ENCODE results near the gene SBF2. TPM values are rescaled to one million over a fixed set of nuclear protein-coding genes. Genes with fewer than 3 reads are reported as not detected.

SBF2 gene
- total RNA-seq, 4 donors from 2014 or later = 75.0 to 104 (median 86.9) TPM

GRCh38 chr11:10305964-10306918 lies 12.2 kb upstream of the SBF2 start:
- Histone ChIP-seq H3K36me3 (no peaks in the 10 kb centered on the region), H3K27ac (peak overlapping the region in 3 of 4 donors; percentile 81 to 89 (median 81)), H3K9me3 (no peaks in the 10 kb centered on the region), H3K4me3 (peak overlapping the region; percentile 54 to 84 (median 74)), H3K27me3 (no peaks in the 10 kb centered on the region), H3K4me1 (peaks cover 0 to 68% (median 24%) of the 10 kb centered on the region in 4 donors)
- DNase-seq (ENCODE audit: low spot score in 2 of 2) = no peak
- 4 to 14% methylated on average over 46 of the region's 65 CpGs for WGBS, 2 donors
- TF ChIP-seq EP300 (IDR thresholded peaks at IDR 0.05) (no peak), POLR2A (IDR thresholded peaks at IDR 0.05) (no peak)
- TF ChIP-seq, protein P1, sequence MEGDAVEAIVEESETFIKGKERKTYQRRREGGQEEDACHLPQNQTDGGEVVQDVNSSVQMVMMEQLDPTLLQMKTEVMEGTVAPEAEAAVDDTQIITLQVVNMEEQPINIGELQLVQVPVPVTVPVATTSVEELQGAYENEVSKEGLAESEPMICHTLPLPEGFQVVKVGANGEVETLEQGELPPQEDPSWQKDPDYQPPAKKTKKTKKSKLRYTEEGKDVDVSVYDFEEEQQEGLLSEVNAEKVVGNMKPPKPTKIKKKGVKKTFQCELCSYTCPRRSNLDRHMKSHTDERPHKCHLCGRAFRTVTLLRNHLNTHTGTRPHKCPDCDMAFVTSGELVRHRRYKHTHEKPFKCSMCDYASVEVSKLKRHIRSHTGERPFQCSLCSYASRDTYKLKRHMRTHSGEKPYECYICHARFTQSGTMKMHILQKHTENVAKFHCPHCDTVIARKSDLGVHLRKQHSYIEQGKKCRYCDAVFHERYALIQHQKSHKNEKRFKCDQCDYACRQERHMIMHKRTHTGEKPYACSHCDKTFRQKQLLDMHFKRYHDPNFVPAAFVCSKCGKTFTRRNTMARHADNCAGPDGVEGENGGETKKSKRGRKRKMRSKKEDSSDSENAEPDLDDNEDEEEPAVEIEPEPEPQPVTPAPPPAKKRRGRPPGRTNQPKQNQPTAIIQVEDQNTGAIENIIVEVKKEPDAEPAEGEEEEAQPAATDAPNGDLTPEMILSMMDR (IDR thresholded peaks at IDR 0.05) = no peak

DNA sequence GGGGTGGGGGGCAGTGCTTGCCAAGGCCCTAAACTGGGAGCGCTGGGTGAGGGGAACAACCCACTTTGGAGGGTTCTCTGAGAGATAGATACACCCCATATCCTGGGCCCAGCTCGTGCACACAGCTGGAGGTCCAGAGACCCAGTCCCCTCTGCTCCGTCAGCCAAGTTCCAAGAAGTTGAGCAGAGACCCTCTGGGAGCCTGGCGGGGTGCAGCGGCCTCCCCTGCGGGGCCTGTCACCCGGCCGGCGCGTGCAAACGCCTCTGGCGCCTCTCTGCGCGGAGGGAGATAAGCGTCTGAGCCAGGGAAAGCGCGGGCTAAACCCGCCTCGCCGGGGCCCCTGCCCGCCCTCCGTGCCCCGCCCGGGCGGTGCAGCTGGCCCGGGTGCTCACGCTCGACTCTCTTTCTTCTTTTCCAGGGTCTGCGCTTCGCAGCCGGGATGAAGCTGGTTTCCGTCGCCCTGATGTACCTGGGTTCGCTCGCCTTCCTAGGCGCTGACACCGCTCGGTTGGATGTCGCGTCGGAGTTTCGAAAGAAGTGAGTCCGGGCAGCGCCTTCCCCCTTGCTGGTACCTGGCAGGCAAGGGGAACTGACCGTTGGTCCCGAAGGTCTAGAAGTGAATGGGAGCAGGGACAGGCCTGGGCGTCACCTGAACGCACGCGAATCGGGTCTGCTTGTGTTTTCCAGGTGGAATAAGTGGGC lies 11.4 kb upstream of the SBF2 start:
- H3K36me3 ChIP-seq = no peaks in the 10 kb centered on the region
- peaks cover 0 to 68% (median 24%) of the 10 kb centered on the region in 4 donors for H3K4me1 ChIP-seq
- no peaks in the 10 kb centered on the region for H3K27me3 ChIP-seq
- 0 to 1% methylated on average over 30 to 39 of the region's 51 CpGs for WGBS, 2 donors
- H3K27ac ChIP-seq = peak overlapping the region; percentile 64 to 89 (median 81)
- TF ChIP-seq, protein P1 (IDR thresholded peaks at IDR 0.05) = no peak
- TF ChIP-seq EP300 (IDR thresholded peaks at IDR 0.05) (no peak), POLR2A (IDR thresholded peaks at IDR 0.05) (no peak)
- no peaks in the 10 kb centered on the region for H3K9me3 ChIP-seq
- no peak for DNase-seq (ENCODE audit: low spot score in 2 of 2)
- peak overlapping the region; percentile 54 to 84 (median 74) for H3K4me3 ChIP-seq

DNA sequence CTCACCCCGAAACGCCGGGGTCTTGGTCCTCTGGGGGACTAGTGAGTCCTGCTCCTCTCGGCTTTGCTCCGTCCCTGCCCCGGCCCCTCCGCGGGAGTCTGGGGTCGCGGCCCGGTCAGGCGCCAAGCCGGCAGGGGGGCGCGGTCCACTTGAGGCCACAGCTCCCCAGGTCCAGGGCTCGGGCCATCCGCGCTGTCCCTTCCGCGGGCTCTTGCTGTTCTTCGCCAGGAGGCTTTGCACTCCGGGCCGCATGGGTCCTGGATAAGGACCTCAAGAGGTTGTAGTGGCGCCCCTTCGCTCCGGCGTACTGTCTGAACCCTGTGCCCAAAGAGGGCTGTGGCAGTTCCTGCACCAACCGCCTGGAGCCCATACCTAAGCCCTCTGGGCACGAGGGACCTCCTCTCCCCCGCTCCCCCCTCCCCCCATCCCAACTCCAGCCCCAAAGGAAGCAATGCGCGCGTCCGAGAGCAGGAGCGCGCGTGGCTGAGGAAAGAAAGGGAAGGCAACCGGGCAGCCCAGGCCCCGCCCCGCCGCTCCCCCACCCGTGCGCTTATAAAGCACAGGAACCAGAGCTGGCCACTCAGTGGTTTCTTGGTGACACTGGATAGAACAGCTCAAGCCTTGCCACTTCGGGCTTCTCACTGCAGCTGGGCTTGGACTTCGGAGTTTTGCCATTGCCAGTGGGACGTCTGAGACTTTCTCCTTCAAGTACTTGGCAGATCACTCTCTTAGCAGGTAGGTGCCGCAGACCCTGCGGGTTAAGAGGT lies 10.7 kb upstream of the SBF2 start, which contains the start of gene ADM:
ADM (plus strand) TSS at position 579 of the 767 bp plus-strand sequence. CDS start 628 bp downstream, outside the sequence.
- Histone ChIP-seq H3K27ac (peak within 1 kb of the TSS; percentile 64 to 89 (median 81)), H3K36me3 (no peaks in the 10 kb centered on the region), H3K4me1 (peaks cover 0 to 61% (median 24%) of the 10 kb centered on the region in 4 donors), H3K9me3 (no peaks in the 10 kb centered on the region), H3K27me3 (no peaks in the 10 kb centered on the region), H3K4me3 (peak within 1 kb of the TSS; percentile 54 to 84 (median 74))
- TF ChIP-seq EP300 (IDR thresholded peaks at IDR 0.05) (peak in 1 of 2 donors; percentile 96), POLR2A (IDR thresholded peaks at IDR 0.05) (peak; percentile 87 to 90)
- TF ChIP-seq, protein P1 (IDR thresholded peaks at IDR 0.05) = peak; percentile 19 to 79 (median 49)
- DNase-seq (ENCODE audit: low spot score in 2 of 2) = peak; percentile 83 to 90
- 0 to 1% methylated on average over 33 to 41 of the region's 48 CpGs for WGBS, 2 donors

DNA sequence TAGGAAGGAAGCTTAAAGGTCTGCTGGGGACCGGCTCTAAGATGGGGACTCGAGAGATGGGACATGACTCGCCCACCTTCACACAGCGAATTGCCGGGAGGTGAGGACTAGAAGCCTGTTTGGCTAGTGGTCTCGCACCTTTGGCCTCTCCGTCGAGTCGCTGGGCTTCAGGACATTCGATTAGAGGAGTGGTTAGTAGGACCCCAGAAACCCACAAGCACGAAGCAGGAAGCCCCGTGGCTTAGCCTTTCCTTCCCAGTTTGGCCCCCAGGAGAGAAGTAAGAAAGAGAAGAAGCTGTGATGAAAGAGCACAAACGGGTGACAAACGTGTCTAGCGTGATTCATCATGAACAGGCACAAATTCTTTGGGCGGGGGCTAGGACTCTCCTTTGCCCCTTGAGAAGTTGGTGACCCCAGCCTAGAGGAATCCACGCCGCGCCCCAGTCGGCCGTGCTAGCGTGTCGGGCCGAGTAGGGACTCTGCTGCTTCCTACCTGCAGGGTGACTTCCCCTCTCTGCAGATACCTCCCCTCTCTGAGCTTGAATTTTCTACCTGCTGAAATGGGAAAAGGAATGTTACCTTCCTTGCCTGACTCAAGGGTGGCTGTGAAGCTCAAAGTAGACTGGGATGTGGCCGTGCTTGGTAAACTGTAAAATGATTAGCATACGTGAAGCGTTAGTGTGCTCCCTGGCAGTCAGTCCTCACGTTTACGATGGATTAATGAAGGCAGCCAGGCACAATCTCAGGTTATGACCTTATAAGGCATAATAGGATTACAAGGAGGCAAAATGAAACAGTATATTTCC lies 9.7 kb upstream of the SBF2 start:
- TF ChIP-seq EP300 (IDR thresholded peaks at IDR 0.05) (no peak), POLR2A (IDR thresholded peaks at IDR 0.05) (no peak)
- TF ChIP-seq, protein P1 (IDR thresholded peaks at IDR 0.05) = no peak
- no peak for DNase-seq (ENCODE audit: low spot score in 2 of 2)
- peaks cover 0 to 52% (median 23%) of the 10 kb centered on the region in 4 donors for H3K4me1 ChIP-seq

More for the DNA sequence above, 9.7 kb upstream of the SBF2 start:
- WGBS, 2 donors = 42 to 44% methylated on average over 28 to 29 of the region's 29 CpGs
- H3K9me3 ChIP-seq = no peaks in the 10 kb centered on the region
- no peaks in the 10 kb centered on the region for H3K27me3 ChIP-seq
- H3K4me3 ChIP-seq = peak overlapping the region; percentile 69 to 84 (median 74)
- H3K36me3 ChIP-seq = no peaks in the 10 kb centered on the region
- peak overlapping the region; percentile 68 to 89 (median 81) for H3K27ac ChIP-seq

Measured in tibial nerve (tissue), 4 donors.